ENCODE results near the gene FOLR2. TPM values are rescaled to one million over a fixed set of nuclear protein-coding genes. Genes with fewer than 3 reads are reported as not detected.

The FOLR2 gene
- total RNA-seq, 1 experiment from 2014 or later, result not detected

DNA sequence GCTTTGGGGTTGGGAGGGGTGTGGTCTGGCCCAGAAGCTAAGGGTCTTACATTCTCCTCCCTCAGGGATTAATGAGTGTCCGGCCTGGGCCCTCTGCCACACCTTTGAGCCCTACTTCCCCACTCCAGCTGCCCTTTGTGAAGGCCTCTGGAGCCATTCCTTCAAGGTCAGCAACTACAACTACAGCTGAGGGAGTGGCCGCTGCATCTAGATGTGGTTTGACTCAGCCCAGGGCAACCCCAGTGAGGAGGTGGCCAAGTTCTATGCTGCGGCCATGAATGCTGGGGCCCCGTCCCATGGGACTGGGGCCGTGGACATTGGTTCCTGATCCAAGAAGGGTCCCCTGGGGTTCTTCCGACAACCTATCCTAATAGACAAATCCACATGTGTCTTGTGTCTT is 38.9 kb upstream of the FOLR2 start:
- intact Hi-C loops (cut with micrococcal nuclease; ENCODE audit: unreplicated experiment) (no loop called here), in situ Hi-C loops (cut with HindIII; ENCODE audit: low pct_unique_long_range_greater_than_20kb, low sequenced_read_pairs) (no loop called here)
- H3K9me3 ChIP-seq (ENCODE audit: control insufficient read depth, insufficient read depth, low read depth, low read length), result no peaks in the 10 kb centered on the region
- no peaks in the 10 kb centered on the region for H3K36me3 ChIP-seq (ENCODE audit: control insufficient read depth, insufficient read depth, low read length)
- no TSS peak for BruUV-seq (replicated peaks)
- ATAC-seq (no peak), DNase-seq (ENCODE audit: low read depth, low spot score) (no peak)
- H3K27ac ChIP-seq (ENCODE audit: low read length), result no peak overlapping the region
- no peaks in the 10 kb centered on the region for H3K27me3 ChIP-seq (ENCODE audit: control insufficient read depth, insufficient read depth, low read length)
- H3K4me1 ChIP-seq (ENCODE audit: control insufficient read depth, insufficient read depth, low read length), result no peaks in the 10 kb centered on the region
- ChIA-PET CTCF (no interaction called here), POLR2A (no interaction called here)
- no peak overlapping the region for H3K4me3 ChIP-seq (ENCODE audit: low read depth in 2 of 2, low read length in 2 of 2)
- no peak for TF ChIP-seq SIN3A (IDR thresholded peaks at IDR 0.05; ENCODE audit: borderline replicate concordance, insufficient read depth, low read depth, low read length)
- TF ChIP-seq, protein P1, sequence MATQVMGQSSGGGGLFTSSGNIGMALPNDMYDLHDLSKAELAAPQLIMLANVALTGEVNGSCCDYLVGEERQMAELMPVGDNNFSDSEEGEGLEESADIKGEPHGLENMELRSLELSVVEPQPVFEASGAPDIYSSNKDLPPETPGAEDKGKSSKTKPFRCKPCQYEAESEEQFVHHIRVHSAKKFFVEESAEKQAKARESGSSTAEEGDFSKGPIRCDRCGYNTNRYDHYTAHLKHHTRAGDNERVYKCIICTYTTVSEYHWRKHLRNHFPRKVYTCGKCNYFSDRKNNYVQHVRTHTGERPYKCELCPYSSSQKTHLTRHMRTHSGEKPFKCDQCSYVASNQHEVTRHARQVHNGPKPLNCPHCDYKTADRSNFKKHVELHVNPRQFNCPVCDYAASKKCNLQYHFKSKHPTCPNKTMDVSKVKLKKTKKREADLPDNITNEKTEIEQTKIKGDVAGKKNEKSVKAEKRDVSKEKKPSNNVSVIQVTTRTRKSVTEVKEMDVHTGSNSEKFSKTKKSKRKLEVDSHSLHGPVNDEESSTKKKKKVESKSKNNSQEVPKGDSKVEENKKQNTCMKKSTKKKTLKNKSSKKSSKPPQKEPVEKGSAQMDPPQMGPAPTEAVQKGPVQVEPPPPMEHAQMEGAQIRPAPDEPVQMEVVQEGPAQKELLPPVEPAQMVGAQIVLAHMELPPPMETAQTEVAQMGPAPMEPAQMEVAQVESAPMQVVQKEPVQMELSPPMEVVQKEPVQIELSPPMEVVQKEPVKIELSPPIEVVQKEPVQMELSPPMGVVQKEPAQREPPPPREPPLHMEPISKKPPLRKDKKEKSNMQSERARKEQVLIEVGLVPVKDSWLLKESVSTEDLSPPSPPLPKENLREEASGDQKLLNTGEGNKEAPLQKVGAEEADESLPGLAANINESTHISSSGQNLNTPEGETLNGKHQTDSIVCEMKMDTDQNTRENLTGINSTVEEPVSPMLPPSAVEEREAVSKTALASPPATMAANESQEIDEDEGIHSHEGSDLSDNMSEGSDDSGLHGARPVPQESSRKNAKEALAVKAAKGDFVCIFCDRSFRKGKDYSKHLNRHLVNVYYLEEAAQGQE (IDR thresholded peaks at IDR 0.05; ENCODE audit: insufficient read depth in 1 of 2, low read depth in 2 of 2, low read length in 1 of 2), result no peak
- no peak for TF ChIP-seq TCF7L2 (IDR thresholded peaks at IDR 0.05; ENCODE audit: low read depth, low read length)
- TF ChIP-seq, protein P2, sequence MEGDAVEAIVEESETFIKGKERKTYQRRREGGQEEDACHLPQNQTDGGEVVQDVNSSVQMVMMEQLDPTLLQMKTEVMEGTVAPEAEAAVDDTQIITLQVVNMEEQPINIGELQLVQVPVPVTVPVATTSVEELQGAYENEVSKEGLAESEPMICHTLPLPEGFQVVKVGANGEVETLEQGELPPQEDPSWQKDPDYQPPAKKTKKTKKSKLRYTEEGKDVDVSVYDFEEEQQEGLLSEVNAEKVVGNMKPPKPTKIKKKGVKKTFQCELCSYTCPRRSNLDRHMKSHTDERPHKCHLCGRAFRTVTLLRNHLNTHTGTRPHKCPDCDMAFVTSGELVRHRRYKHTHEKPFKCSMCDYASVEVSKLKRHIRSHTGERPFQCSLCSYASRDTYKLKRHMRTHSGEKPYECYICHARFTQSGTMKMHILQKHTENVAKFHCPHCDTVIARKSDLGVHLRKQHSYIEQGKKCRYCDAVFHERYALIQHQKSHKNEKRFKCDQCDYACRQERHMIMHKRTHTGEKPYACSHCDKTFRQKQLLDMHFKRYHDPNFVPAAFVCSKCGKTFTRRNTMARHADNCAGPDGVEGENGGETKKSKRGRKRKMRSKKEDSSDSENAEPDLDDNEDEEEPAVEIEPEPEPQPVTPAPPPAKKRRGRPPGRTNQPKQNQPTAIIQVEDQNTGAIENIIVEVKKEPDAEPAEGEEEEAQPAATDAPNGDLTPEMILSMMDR (IDR thresholded peaks at IDR 0.05), result no peak
- no peak for TF ChIP-seq POLR2AphosphoS5 (IDR thresholded peaks at IDR 0.05; ENCODE audit: low read depth, low read length)

DNA sequence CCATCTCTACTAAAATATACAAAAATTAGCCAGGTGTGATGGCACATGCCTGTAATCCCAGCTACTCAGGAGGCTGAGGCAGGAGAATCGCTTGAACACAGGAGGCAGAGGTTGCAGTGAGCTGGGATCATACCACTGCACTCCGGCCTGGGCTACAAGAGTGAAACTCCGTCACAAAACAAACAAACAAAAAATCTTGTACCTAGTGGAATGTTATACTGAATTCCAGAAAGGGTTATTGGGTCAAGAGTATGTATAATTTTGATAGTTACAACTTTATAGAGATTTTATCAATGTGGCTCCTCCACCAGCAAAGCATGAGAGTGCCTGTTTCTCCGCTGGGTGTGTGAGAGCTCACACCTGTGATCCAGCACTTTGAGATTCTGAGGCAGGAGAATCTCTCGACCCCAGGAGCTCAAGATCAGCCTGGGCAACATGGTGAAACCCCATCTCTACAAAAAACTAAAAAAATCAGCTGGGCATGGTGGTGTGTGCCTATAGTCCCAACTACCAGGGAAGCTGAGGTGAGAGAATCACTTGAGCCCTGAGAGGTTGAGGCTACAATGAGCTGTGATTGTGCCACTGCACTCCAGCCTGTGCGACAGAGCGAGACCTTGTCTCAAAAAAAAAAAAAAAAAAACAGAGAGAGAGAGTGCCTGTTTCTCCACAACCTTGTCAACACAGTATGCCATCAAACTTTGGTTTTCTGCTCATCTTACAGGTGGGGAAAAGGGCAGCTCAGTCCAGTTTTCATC is 37.4 kb upstream of the FOLR2 start:
- CTCF ChIA-PET, result interaction anchor here (0.5 to 1.0 kb wide), 4 partner anchors 12 to 154 kb away, joined by 4 to 5 read pairs (median 4); no protein-coding TSS in a partner anchor
- no peaks in the 10 kb centered on the region for H3K4me1 ChIP-seq (ENCODE audit: control insufficient read depth, insufficient read depth, low read length)
- in situ Hi-C loops (cut with HindIII; ENCODE audit: low pct_unique_long_range_greater_than_20kb, low sequenced_read_pairs), result no loop called here
- H3K4me3 ChIP-seq (ENCODE audit: low read depth in 2 of 2, low read length in 2 of 2), result no peak overlapping the region
- no peak for ATAC-seq
- no peak overlapping the region for H3K27ac ChIP-seq (ENCODE audit: low read length)
- no peaks in the 10 kb centered on the region for H3K9me3 ChIP-seq (ENCODE audit: control insufficient read depth, insufficient read depth, low read depth, low read length)
- DNase-seq (ENCODE audit: low read depth, low spot score), result no peak
- TF ChIP-seq TCF7L2 (IDR thresholded peaks at IDR 0.05; ENCODE audit: low read depth, low read length) (no peak), POLR2AphosphoS5 (IDR thresholded peaks at IDR 0.05; ENCODE audit: low read depth, low read length) (no peak), SIN3A (IDR thresholded peaks at IDR 0.05; ENCODE audit: borderline replicate concordance, insufficient read depth, low read depth, low read length) (no peak)
- TF ChIP-seq, protein P1 (IDR thresholded peaks at IDR 0.05; ENCODE audit: insufficient read depth in 1 of 2, low read depth in 2 of 2, low read length in 1 of 2), result no peak
- TF ChIP-seq, protein P2 (IDR thresholded peaks at IDR 0.05), result no peak
- no peaks in the 10 kb centered on the region for H3K36me3 ChIP-seq (ENCODE audit: control insufficient read depth, insufficient read depth, low read length)
- POLR2A ChIA-PET, result no interaction called here
- no TSS peak for BruUV-seq (replicated peaks)
- intact Hi-C loops (cut with micrococcal nuclease; ENCODE audit: unreplicated experiment), result no loop called here
- H3K27me3 ChIP-seq (ENCODE audit: control insufficient read depth, insufficient read depth, low read length), result no peaks in the 10 kb centered on the region

Data from Panc1 (cell line).